ENCODE data around the gene EIF2S2.

- TF ChIP-seq POLR2A (IDR thresholded peaks at IDR 0.05) (no peak), CTCF (IDR thresholded peaks at IDR 0.05) (no peak)
Measured at GRCh38 chr20:34065260-34065659, 46.8 kb downstream of the EIF2S2 start.

All from tibial nerve (tissue), 3 donors.